Measurements from ENCODE around the gene MORC2. TPM values are rescaled to one million over a fixed set of nuclear protein-coding genes. Genes with fewer than 3 reads are reported as not detected.

The MORC2 gene
- total and polyA plus RNA-seq, 2 of the 13 experiments (the other 11 are each of a cell fraction or from before 2014, with no cell fraction given), result 11.9 to 18.3 TPM

DNA sequence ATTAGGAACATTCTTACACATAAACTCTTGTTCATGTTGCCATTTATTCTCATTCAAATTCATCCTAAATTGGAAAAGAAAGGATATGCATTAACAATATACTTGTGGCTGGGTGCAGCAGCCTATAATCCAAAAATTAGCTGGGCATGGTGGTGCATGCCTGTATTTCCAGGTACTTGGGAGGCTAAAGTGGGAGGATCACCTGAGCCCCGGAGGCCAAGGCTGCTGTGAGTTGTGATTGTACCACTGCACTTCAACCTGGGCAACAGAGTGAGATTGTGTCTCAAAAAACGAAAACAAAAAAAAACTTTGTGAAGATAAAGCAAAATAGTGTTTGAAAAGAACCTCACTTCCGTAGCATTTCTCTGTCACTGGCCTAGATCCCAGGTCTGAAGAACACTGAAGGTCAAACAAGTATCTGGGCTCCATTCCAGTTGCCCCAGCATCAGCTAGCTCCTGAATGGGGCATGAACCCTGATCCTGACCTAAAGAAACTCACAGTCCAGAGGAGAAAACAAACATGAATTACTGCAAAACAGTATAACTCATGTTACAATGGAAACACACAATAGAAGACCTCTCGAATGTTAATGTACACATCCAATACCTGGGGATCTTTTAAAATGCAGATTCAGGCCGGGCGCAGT lies 32.7 kb upstream of the MORC2 start (continued):
- TF ChIP-seq, protein P1, sequence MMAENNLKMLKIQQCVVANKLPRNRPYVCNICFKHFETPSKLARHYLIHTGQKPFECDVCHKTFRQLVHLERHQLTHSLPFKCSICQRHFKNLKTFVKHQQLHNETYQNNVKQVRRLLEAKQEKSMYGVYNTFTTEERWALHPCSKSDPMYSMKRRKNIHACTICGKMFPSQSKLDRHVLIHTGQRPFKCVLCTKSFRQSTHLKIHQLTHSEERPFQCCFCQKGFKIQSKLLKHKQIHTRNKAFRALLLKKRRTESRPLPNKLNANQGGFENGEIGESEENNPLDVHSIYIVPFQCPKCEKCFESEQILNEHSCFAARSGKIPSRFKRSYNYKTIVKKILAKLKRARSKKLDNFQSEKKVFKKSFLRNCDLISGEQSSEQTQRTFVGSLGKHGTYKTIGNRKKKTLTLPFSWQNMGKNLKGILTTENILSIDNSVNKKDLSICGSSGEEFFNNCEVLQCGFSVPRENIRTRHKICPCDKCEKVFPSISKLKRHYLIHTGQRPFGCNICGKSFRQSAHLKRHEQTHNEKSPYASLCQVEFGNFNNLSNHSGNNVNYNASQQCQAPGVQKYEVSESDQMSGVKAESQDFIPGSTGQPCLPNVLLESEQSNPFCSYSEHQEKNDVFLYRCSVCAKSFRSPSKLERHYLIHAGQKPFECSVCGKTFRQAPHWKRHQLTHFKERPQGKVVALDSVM (CRISPR knock-in tag; IDR thresholded peaks at IDR 0.05), result peak; percentile 97
- TF ChIP-seq KLF11 (CRISPR knock-in tag; IDR thresholded peaks at IDR 0.05) (no peak), ZNF879 (CRISPR knock-in tag; IDR thresholded peaks at IDR 0.05) (no peak), ERF (CRISPR knock-in tag; IDR thresholded peaks at IDR 0.05) (0 out of 2 replicates have a peak, but pooled peaks have one; percentile 46), ZEB1 (IDR thresholded peaks at IDR 0.05; ENCODE audit: insufficient replicate concordance, low read depth) (no peak), RFX1 (IDR thresholded peaks at IDR 0.05) (no peak), RFX5 (IDR thresholded peaks at IDR 0.05; ENCODE audit: low read depth, low read length) (no peak), PRMT3 (CRISPR knock-in tag; IDR thresholded peaks at IDR 0.05; ENCODE audit: borderline replicate concordance, low read depth) (no peak), ZNF34 (CRISPR knock-in tag; IDR thresholded peaks at IDR 0.05; ENCODE audit: borderline replicate concordance) (no peak), ZNF331 (CRISPR knock-in tag; IDR thresholded peaks at IDR 0.05) (no peak), ELF3 (CRISPR knock-in tag; IDR thresholded peaks at IDR 0.05) (0 out of 2 replicates have a peak, but pooled peaks have one; percentile 13), GATA4 (IDR thresholded peaks at IDR 0.05; ENCODE audit: borderline replicate concordance, low read depth) (no peak), ZNF841 (CRISPR knock-in tag; IDR thresholded peaks at IDR 0.05; ENCODE audit: borderline replicate concordance) (no peak), ZZZ3 (CRISPR knock-in tag; IDR thresholded peaks at IDR 0.05; ENCODE audit: borderline replicate concordance) (no peak), ZNF768 (CRISPR knock-in tag; IDR thresholded peaks at IDR 0.05) (no peak), ZBTB7B (CRISPR knock-in tag; IDR thresholded peaks at IDR 0.05) (no peak), ZBTB7A (CRISPR knock-in tag; IDR thresholded peaks at IDR 0.05) (no peak), NFYB (CRISPR knock-in tag; IDR thresholded peaks at IDR 0.05) (no peak), SOX13 (IDR thresholded peaks at IDR 0.05) (no peak), SOX13 (CRISPR knock-in tag; conservative IDR thresholded peaks at IDR 0.05 in 1 of 2, IDR thresholded peaks at IDR 0.05 in 1 of 2) (peak in 1 of 2 experiments; percentile 63; a peak in 1 of 4 replicates)
- TF ChIP-seq, protein P2, sequence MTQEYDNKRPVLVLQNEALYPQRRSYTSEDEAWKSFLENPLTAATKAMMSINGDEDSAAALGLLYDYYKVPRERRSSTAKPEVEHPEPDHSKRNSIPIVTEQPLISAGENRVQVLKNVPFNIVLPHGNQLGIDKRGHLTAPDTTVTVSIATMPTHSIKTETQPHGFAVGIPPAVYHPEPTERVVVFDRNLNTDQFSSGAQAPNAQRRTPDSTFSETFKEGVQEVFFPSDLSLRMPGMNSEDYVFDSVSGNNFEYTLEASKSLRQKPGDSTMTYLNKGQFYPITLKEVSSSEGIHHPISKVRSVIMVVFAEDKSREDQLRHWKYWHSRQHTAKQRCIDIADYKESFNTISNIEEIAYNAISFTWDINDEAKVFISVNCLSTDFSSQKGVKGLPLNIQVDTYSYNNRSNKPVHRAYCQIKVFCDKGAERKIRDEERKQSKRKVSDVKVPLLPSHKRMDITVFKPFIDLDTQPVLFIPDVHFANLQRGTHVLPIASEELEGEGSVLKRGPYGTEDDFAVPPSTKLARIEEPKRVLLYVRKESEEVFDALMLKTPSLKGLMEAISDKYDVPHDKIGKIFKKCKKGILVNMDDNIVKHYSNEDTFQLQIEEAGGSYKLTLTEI (CRISPR knock-in tag; conservative IDR thresholded peaks at IDR 0.05), result no peak
- TF ChIP-seq, protein P3, sequence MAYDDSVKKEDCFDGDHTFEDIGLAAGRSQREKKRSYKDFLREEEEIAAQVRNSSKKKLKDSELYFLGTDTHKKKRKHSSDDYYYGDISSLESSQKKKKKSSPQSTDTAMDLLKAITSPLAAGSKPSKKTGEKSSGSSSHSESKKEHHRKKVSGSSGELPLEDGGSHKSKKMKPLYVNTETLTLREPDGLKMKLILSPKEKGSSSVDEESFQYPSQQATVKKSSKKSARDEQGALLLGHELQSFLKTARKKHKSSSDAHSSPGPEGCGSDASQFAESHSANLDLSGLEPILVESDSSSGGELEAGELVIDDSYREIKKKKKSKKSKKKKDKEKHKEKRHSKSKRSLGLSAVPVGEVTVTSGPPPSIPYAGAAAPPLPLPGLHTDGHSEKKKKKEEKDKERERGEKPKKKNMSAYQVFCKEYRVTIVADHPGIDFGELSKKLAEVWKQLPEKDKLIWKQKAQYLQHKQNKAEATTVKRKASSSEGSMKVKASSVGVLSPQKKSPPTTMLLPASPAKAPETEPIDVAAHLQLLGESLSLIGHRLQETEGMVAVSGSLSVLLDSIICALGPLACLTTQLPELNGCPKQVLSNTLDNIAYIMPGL (CRISPR knock-in tag; IDR thresholded peaks at IDR 0.05; ENCODE audit: borderline replicate concordance in 1 of 2, low read depth in 1 of 2), result no peak
- TF ChIP-seq, protein P4, sequence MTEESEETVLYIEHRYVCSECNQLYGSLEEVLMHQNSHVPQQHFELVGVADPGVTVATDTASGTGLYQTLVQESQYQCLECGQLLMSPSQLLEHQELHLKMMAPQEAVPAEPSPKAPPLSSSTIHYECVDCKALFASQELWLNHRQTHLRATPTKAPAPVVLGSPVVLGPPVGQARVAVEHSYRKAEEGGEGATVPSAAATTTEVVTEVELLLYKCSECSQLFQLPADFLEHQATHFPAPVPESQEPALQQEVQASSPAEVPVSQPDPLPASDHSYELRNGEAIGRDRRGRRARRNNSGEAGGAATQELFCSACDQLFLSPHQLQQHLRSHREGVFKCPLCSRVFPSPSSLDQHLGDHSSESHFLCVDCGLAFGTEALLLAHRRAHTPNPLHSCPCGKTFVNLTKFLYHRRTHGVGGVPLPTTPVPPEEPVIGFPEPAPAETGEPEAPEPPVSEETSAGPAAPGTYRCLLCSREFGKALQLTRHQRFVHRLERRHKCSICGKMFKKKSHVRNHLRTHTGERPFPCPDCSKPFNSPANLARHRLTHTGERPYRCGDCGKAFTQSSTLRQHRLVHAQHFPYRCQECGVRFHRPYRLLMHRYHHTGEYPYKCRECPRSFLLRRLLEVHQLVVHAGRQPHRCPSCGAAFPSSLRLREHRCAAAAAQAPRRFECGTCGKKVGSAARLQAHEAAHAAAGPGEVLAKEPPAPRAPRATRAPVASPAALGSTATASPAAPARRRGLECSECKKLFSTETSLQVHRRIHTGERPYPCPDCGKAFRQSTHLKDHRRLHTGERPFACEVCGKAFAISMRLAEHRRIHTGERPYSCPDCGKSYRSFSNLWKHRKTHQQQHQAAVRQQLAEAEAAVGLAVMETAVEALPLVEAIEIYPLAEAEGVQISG (CRISPR knock-in tag; IDR thresholded peaks at IDR 0.05), result no peak

Data from HepG2 (cell line).